HPDE6-E6E7 (cell line): ENCODE measurements around the gene ELOVL7.
"Not testable (repeated sequence)": the region's sequence is repeated elsewhere in the genome, so short reads cannot be mapped to it uniquely, and the experiment has no call there.

Experiments
- DNase-seq: peaks from one replicate; pipeline ENCODE4 v3.0.0; 2011; ENCODE audit warnings: missing footprints; ENCODE audit errors: extremely low spot score

ELOVL7 gene

DNA sequence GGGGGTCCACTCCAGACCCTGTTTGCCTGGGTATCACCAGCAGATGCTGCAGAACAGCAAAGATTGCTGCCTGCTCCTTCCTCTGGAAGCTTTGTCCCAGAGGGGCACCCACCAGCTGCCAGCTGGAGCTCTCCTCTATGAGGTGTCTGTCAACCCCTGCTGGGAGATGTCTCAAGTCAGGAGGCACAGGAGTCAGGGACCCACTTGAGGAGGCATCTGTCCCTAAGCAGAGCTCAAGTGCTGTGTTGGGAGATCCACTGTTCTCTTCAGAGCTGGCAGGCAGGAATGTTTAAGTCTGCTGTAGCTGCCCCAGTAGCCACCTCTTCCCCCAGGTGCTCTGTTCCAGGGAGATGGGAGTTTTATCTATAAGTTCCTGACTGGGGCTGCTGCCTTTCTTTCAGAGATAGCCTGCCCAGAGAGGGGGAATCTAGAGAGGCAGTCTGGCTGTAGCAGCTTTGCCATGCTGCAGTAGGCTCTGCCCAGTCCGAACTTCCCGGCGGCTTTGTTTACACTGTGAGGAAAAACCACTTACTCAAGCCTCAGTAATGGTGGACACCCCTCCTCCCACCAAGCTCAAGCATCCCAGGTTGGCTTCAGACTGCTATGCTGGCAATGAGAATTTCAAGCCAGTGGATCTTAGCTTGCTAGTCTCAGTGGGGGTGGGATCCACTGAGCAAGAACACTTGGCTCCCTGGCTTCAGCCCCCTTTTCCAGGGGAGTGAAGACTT lies 128.7 kb downstream of the ELOVL7 start:
- DNase-seq: not testable (repeated sequence)

DNA sequence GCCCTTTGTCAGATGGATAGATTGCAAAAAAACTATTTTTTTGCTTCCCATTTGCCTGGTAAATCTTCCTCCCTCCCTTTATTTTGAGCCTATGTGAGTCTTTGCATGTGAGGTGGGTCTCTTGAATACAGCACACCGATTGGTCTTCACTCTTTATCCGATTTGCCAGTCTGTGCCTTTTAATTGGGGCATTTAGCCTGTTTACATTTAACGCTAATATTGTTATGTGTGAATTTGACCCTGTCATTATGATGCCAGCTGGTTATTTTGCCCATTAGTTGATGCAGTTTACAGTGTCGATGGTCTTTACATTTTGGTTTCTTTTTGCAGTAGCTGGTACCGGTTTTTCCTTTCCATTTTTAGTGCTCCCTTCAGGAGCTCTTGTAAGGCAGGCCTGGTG lies 131.1 kb downstream of the ELOVL7 start:
- DNase-seq: no peak

DNA sequence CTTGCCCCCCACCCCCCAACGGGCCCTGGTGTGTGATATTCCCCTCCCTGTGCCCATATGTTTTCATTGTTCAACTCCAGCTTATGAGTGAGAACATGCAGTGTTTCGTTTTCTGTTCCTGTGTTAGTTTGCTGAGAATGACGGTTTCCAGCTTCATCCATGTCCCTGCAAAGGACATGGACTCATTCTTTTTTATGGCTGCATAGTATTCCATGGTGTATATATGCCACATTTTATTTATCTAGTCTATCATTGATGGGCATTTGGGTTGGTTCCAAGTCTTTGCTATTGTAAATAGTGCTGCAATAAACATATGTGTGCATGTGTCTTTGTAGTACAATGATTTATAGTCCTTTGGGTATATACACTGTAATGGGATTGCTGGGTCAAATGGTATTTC lies 132.2 kb downstream of the ELOVL7 start:
- DNase-seq: not testable (repeated sequence)

DNA sequence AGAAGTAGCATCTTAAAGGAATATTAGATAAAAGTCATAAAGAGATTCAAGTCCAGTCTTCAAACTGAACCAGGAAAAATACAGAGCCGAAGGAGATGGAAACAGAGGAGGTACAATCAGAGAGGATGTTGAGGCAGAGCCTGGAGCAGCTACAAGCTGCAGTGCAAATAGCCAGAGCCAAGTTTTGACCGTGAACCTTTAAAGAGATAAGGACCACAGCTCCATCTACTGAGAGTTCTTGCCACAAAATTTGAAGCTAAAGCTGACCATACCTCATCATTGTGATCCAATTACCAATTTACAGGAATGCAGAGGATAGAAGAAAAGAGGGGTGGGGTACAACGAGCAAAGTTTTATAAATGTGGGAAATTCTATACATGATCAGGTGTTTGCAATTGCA lies 133.7 kb downstream of the ELOVL7 start:
- no peak for DNase-seq

DNA sequence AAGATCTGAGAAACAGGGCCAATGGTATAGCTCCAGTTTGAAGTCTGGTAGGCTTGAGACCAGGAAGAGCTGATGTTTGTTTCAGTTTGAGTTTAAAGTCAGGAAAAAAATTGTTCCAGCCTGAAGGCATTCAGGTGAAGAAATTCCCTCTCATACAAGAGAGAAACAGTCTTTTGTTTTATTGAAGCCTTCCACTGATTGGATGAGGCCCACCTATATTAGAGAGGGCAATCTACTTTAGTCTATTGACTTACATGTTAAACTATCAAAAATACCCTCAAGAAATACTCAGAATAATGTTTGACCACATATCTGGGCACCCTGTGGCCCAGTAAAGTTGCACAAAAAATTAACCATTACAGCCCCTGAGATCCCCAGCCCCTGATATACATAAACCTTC lies 138.9 kb downstream of the ELOVL7 start:
- DNase-seq: no peak

DNA sequence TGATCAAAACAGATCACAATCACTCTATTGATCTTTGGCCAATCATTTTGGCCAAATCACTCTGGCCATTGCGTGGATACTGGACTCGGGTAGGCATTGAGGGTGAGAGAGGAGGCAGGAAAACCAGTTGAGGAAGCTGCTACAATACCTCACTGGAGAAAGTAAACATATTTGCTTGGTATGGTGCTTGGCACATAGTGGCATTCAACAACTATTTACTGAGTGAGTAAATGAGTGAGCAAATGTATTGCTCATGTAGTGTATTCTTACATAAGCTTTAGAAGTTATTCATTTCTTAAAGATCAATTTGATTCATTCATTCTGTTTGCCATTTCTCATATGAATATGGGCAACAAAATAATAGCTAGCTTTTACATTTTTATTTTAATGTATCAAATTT lies 140.1 kb downstream of the ELOVL7 start:
- DNase-seq: no peak
